Fibroblast of villous mesenchyme (primary cell): ENCODE results near the gene MARVELD3. TPM values are rescaled to one million over a fixed set of nuclear protein-coding genes. Genes with fewer than 3 reads are reported as not detected.
"Not testable (repeated sequence)": the region's sequence is repeated elsewhere in the genome, so short reads cannot be mapped to it uniquely, and the experiment has no call there.

Experiments used
- DNase-seq: peaks from one replicate; pipeline ENCODE4 v3.0.0-alpha.2; 2010; ENCODE audit warnings: low read depth
- H3K4me3 ChIP-seq: 2 replicates; pipeline ENCODE4 v1.5.1; 2011; ENCODE audit warnings: low read depth, mild to moderate bottlenecking, low read length
- total RNA-seq: library from RNA; depleted of rRNA; stranded (reverse); fragments of >200 nt; gene quantifications from 2 replicates; pipeline ENCODE4 v1.2.3, GENCODE V29; 2012
- TF ChIP-seq, protein P1 (sequence below): IDR thresholded peaks from 2 replicates; pipeline ENCODE4 v1.5.1; 2012; ENCODE audit warnings: low read depth, mild to moderate bottlenecking, low read length; ENCODE audit not compliant: insufficient read depth

The MARVELD3 gene
- total RNA-seq, 1 donor, result not detected

DNA sequence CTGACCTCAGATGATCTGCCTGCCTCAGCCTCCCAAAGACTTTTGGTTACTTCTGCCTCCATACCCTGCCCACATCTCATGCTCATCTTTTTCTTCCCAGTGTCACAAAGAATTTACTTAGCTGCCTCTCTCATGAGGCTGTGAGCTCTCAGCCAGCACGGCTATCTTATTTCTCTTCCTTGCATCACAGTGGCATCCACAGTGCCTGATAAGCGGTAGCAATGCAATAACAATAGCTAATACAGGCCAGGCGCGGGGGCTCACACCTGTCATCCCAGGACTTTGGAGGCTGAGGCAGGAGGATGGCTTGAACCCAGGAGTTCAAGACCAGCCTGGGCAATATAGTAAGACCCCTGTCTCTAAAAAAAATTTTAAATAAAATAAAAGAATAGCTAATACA, 15.5 kb upstream of the MARVELD3 start:
- no peak for DNase-seq
- TF ChIP-seq, protein P1, sequence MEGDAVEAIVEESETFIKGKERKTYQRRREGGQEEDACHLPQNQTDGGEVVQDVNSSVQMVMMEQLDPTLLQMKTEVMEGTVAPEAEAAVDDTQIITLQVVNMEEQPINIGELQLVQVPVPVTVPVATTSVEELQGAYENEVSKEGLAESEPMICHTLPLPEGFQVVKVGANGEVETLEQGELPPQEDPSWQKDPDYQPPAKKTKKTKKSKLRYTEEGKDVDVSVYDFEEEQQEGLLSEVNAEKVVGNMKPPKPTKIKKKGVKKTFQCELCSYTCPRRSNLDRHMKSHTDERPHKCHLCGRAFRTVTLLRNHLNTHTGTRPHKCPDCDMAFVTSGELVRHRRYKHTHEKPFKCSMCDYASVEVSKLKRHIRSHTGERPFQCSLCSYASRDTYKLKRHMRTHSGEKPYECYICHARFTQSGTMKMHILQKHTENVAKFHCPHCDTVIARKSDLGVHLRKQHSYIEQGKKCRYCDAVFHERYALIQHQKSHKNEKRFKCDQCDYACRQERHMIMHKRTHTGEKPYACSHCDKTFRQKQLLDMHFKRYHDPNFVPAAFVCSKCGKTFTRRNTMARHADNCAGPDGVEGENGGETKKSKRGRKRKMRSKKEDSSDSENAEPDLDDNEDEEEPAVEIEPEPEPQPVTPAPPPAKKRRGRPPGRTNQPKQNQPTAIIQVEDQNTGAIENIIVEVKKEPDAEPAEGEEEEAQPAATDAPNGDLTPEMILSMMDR, result no peak

DNA sequence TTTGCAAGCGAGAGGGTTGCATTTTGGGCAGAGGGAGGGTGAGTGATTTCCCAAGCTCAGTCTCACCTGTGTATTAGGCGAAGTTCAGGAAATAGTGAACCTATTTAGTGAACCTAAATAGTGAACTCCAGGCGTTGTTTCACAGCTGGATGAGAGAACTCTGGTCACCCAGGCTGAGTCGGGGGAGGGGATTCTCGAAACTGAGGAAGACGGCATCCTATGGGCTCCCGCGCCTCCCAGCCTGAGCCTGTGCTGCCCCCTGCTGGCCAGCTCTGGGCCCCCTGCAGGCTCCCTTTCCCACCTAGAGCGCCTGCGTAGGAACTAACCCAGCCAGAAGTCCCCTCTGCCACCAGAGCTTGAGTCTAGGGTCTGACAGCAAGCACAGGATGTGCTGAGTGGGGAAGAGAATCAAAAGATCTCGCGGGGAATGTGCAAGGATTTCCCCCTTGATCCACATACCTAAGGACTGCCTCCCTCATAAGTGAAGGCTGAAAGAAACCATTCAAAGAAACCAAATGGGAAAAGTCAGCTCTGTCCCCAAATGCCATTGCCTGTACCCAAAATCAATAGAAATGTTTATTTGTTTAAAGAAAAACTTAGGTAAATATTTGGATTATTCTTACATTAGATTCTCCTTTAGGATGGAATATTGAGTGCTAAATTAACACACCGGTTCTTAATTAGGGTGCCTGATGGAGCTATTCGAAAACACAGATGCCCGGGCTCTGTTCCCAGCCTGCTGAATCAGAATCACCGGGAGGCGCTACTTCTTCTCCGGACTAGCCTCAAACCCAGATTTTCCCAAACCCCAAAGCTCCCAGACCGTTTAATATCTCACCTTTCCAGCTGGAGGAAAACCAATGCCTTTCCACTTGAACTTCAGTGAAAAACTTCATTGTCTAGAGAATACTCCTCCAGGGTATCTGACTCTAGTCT, 14.8 kb upstream of the MARVELD3 start:
- TF ChIP-seq, protein P1, result peak; percentile 80
- DNase-seq, result peak; percentile 45
- H3K4me3 ChIP-seq, result no peak overlapping the region

More for the DNA sequence above, 15.5 kb upstream of the MARVELD3 start:
- H3K4me3 ChIP-seq, result no peak overlapping the region

DNA sequence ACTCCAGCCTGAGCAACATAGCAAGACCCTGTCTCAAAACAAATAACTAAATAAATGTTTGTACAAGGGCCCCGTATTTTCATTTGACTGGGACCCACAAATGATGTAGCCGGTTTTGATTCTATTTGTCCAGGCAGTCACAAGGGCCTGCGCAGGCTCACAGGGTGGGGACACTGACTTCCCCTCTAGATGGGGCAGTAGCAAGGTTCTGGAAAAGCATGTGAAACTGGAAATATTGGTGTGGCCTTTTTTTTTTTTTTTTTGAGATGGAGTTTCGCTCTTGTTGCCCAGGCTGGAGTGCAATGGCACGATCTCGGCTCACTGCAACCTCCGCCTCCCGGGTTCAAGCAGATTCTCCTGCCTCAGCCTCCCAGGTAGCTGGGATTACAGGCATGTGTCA, 11.0 kb upstream of the MARVELD3 start:
- DNase-seq, H3K4me3 ChIP-seq: not testable (repeated sequence)

DNA sequence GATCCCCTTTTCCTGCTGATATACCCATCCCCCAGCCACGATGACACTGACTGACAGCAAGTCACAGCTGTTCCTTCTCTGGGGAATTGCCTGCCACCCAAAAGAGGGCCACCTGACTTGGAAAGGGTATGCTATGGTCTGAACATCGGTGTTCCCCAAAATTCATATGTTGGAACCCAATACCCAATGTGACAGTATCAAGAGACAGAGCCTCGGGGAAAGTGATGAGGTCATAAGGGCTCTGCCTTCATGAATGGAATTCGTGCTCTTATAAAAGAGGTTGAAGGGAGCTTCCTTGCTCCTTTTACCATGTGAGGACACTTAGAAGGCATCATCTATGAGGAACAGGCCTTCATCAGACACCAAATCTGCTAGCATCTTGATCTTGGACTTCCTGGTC, 7.6 kb upstream of the MARVELD3 start:
- TF ChIP-seq, protein P1, result no peak
- no peak for DNase-seq
- no peak overlapping the region for H3K4me3 ChIP-seq

DNA sequence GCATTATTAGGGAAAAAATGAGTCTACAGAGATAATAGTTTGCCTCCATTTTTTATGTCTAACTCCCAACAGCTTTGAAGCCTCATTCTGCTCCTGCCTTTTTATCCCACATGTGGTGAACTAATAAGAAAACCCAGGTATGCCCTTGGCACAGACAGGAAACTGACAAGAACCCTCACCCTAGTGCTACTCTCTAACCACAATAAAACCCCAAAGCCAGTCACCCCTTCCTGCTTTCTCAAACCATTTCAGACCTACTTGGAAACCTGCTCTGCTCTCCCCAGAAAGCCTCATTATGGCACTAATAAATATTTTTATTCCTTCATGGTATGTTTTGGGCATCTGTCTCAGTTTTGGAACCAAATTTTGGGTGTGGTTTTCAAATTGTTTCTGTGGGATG, 3.9 kb upstream of the MARVELD3 start:
- TF ChIP-seq, protein P1, result no peak
- no peak for DNase-seq
- no peak overlapping the region for H3K4me3 ChIP-seq

DNA sequence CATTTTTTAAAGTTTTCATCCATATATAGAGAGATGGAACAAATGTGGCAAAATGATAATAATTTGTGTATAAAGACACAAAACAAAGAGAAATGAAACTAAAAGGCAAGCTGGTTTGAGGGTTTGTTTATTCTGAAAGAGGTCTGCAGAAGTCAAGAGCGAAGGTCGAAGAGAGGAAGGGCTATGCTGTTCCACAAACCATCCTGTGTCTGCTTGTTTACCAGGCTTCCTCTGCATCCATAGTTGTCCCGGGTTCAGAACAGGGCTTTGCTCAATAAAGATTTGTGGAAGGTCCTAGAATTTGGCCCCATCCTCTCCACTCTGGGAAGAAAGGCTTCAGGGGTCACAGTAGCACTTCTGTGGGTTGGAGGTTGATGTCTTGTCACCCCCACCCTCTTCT, 2.4 kb upstream of the MARVELD3 start:
- no peak overlapping the region for H3K4me3 ChIP-seq
- TF ChIP-seq, protein P1, result no peak

DNA sequence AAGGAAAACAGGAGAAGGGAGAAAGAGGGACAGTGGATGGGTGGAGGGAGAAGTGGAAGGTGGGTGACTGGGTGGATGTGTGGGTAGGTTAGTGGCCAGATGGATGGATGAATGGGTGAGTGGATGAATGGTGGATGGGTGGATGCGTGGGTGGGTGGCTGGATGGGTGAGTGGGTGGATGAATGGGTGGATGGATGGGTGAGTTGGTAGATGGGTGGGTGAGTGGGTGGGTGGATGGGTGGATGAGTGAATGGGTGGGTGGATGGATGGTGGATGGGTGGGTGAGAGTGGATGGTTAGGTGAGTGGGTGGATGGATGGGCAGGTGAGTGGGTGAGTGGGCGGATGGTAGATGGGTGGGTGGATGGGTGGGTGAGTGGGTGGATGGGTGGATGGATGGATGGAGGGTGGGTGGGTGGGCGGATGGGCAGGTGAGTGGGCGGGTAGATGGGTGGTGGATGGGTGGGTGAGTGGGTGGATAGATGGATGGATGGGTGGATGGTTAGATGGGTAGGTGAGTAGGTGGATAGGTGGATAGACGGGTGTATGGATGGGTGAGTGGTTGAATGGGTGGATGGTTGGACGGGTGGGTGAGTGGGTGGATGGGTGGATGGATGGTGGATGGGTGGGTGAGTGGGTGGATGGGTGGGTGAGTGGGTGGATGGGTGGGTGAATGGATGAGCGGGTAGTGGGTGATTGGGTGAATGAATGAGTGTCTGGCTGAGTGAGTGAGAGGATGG, 702 bp upstream of the MARVELD3 start:
- TF ChIP-seq, protein P1, result no peak
- no peak for DNase-seq

More for the DNA sequence above, 2.4 kb upstream of the MARVELD3 start:
- no peak for DNase-seq

More for the DNA sequence above, 702 bp upstream of the MARVELD3 start:
- no peak overlapping the region for H3K4me3 ChIP-seq
